Epithelial cell of esophagus (primary cell): Measurements from ENCODE around the gene IL1RAP.
"Not testable (repeated sequence)": the region's sequence is repeated elsewhere in the genome, so short reads cannot be mapped to it uniquely, and the experiment has no call there.

ENCODE experiments used
- DNase-seq: peaks from one replicate; pipeline ENCODE4 v3.0.0; 2010; ENCODE audit warnings: low read depth
- H3K4me3 ChIP-seq: 2 replicates; pipeline ENCODE4 v1.5.1; 2011; ENCODE audit warnings: mild to moderate bottlenecking, low read length, control low read depth
- TF ChIP-seq, protein P1 (sequence below): IDR thresholded peaks from 2 replicates; pipeline ENCODE4 v1.5.1; 2011; ENCODE audit warnings: low read depth, mild to moderate bottlenecking, low read length, control low read depth, inconsistent platforms; ENCODE audit not compliant: insufficient read depth; ENCODE audit errors: missing control alignments

IL1RAP gene

DNA sequence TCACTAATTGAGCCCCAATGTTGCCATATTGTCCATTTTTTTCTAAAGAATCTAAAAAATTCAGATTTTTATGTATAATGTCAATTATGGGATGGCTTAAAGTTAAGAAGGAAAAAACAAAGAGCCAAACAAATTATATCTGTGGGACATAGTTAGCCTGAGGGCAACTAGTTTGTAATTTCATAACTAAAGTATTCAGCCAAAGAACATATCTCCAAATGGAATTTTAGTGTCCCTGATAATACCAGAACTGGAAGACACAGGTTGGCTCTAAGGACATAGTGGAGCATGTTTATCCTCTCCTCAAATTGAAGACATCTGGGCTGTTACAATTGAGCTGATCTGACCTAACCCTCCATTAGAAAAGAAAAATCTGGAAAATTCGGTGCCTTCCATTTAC is 144.2 kb downstream of the IL1RAP start:
- no peak for DNase-seq
- TF ChIP-seq, protein P1, sequence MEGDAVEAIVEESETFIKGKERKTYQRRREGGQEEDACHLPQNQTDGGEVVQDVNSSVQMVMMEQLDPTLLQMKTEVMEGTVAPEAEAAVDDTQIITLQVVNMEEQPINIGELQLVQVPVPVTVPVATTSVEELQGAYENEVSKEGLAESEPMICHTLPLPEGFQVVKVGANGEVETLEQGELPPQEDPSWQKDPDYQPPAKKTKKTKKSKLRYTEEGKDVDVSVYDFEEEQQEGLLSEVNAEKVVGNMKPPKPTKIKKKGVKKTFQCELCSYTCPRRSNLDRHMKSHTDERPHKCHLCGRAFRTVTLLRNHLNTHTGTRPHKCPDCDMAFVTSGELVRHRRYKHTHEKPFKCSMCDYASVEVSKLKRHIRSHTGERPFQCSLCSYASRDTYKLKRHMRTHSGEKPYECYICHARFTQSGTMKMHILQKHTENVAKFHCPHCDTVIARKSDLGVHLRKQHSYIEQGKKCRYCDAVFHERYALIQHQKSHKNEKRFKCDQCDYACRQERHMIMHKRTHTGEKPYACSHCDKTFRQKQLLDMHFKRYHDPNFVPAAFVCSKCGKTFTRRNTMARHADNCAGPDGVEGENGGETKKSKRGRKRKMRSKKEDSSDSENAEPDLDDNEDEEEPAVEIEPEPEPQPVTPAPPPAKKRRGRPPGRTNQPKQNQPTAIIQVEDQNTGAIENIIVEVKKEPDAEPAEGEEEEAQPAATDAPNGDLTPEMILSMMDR = no peak
- no peak overlapping the region for H3K4me3 ChIP-seq

DNA sequence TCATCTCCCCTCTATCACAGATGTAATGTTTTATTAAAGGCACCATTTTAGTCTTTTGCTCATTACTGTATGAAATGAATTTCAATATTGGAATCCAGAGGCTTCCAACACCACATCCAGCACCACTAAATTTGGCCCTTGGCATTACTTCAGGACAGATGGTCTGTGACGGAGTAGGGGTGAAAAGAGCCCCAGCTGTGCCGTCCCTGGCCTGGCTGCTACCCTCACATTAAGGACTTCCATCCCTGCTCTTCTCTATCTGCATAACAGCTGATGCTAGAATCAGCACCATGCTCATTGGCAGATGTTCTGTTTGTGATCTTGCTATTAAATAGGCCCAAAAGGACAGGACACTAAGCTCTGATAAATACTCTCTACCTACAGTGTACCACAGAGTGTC is 152.9 kb downstream of the IL1RAP start:
- TF ChIP-seq, protein P1 = no peak
- H3K4me3 ChIP-seq = no peak overlapping the region
- no peak for DNase-seq

DNA sequence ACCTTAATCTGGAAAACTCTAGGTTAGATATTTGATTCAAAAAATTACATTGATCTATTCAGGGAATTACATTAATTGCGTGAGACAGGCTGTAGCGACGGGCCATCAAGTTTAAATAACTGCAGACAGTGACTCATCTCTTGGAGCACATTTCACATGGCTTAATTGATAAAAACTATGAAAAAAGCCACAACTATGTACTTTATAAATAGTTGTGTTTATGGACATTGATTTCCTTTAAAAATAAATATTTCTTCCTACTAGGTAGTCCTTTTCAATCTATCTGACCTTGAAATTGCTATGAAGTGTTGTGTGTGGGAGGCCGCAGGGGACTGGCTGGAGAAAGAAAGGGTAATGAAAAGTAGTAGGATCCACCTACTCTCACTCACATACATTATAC is 157.8 kb downstream of the IL1RAP start:
- no peak overlapping the region for H3K4me3 ChIP-seq
- TF ChIP-seq, protein P1 = no peak
- no peak for DNase-seq

DNA sequence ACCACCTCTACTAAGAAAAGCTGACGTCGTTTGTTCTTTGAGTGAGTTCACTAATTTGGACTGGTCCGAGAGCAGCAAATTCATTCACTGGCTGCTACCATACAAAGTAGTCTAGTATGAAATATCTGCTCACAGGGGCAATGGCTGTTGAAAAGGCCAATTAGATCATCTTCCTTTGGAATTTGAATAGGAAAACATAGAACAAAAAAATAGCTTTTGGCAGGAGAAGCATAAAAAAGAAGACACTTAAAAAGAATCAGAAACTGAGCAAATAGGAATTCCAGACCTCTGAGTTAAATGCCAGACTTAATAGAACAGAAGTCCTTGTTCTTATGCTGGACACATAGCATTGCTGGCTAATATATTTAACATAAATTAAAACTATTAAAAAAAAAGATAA is 159.3 kb downstream of the IL1RAP start:
- TF ChIP-seq, protein P1 = no peak
- no peak overlapping the region for H3K4me3 ChIP-seq
- no peak for DNase-seq

DNA sequence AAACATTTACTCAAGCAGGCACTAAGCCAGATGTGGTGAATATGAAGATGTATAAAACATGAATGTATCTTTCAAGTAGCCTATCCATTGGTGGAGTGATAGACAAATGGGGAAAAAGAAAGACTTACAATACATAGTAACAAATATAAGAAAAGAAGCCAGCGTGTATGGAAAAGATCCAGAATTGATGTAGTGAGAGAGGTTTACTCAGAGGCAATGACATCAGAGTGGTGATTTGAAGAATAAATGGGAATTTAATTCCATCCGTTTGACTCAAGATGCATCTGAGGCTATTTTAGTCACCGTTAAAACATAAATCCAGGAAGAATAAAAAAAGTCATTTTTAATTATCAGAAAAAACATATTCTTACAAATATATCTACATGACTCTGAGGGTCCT is 162.6 kb downstream of the IL1RAP start:
- TF ChIP-seq, protein P1 = no peak
- no peak for DNase-seq
- no peak overlapping the region for H3K4me3 ChIP-seq

DNA sequence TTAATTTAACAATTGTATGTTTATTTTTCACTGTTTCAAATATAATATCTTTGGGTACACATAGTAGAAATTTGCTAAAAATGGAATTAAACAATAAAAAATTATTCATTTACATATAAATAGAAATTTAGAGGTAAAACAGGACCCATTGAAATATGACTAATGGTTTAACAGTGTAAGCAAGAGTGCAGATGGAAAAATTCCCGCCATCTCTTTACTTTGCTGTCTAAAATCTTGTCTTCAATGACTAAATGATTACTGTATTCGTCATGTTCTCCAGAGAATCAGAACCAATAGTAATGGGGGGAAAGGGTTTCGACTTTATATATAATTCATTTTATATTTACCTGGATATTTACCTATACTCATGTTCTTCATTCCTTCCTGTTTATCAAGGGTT is 163.1 kb downstream of the IL1RAP start:
- no peak overlapping the region for H3K4me3 ChIP-seq
- TF ChIP-seq, protein P1 = no peak
- no peak for DNase-seq

DNA sequence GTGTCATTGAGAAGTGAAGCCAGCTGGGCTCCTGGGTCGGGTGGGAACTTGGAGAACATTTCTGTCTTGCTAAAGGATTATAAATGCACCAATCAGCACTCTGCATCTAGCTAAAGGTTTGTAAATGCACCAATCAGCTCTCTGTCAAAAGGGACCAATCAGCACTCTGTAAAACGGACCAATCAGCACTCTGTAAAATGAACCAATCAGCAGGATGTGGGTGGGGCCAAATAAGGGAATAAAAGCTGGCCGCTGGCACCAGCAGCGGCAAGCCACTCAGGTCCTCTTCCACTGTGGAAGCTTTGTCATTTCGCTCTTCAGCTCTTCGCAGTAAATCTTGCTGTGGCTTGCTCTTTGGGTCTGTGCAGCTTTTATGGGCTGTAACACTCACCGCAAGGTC is 164.0 kb downstream of the IL1RAP start:
- DNase-seq, H3K4me3 ChIP-seq: not testable (repeated sequence)

DNA sequence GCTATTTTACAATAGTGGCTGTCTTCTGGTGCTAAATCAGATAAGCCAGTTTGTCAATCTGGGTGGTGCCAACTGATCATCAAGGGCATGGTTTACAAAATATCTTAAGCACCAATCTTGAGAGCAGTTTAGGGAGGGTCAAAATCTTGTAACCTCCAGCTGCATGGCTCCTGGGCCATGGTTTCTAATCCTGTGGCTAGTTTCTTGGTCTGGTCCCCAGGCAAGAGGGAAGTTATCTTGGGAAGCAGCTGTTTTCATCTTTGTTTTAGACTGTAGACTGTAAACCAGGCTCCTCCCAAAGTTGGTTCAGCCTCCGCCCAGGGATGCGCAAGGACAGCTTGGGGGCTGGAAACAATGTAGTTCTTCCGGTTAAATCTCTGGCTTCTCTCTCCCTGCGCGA is 166.8 kb downstream of the IL1RAP start:
- no peak for DNase-seq
- H3K4me3 ChIP-seq = no peak overlapping the region
- TF ChIP-seq, protein P1 = no peak
